Measurements from ENCODE around the gene INHBA.

Gene INHBA

GRCh38 chr7:41689815-41690214 is 13.1 kb downstream of the INHBA start:
- DNase-seq (ENCODE audit: extremely low read depth in 1 of 2, low read depth in 1 of 2) = no peak

- DNase-seq (ENCODE audit: extremely low read depth in 1 of 2, low read depth in 1 of 2) = no peak
Measured at GRCh38 chr7:41688906-41689305, 14.0 kb downstream of the INHBA start.

- no peak for DNase-seq (ENCODE audit: extremely low read depth in 1 of 2, low read depth in 1 of 2)
Measured at GRCh38 chr7:41688012-41688625, 14.8 kb downstream of the INHBA start.

- no peak for DNase-seq (ENCODE audit: extremely low read depth in 1 of 2, low read depth in 1 of 2)
Measured at GRCh38 chr7:41685684-41686083, 17.2 kb downstream of the INHBA start.

- no peak for DNase-seq (ENCODE audit: extremely low read depth in 1 of 2, low read depth in 1 of 2)
Measured at GRCh38 chr7:41682422-41682821, 20.5 kb downstream of the INHBA start.

GRCh38 chr7:41679566-41679965 is 23.3 kb downstream of the INHBA start:
- no peak for DNase-seq (ENCODE audit: extremely low read depth in 1 of 2, low read depth in 1 of 2)

GRCh38 chr7:41674505-41675023 is 28.3 kb downstream of the INHBA start:
- DNase-seq (ENCODE audit: extremely low read depth in 1 of 2, low read depth in 1 of 2) = no peak

- DNase-seq (ENCODE audit: extremely low read depth in 1 of 2, low read depth in 1 of 2) = no peak
Measured at GRCh38 chr7:41661596-41661995, 41.3 kb downstream of the INHBA start.

GRCh38 chr7:41659539-41659938 is 43.4 kb downstream of the INHBA start:
- DNase-seq (ENCODE audit: extremely low read depth in 1 of 2, low read depth in 1 of 2) = no peak

GRCh38 chr7:41656366-41656765 is 46.5 kb downstream of the INHBA start:
- DNase-seq (ENCODE audit: extremely low read depth in 1 of 2, low read depth in 1 of 2) = no peak

- DNase-seq (ENCODE audit: extremely low read depth in 1 of 2, low read depth in 1 of 2) = no peak
Measured at GRCh38 chr7:41655426-41655825, 47.5 kb downstream of the INHBA start.

GRCh38 chr7:41652267-41652666 is 50.6 kb downstream of the INHBA start:
- no peak for DNase-seq (ENCODE audit: extremely low read depth in 1 of 2, low read depth in 1 of 2)

GRCh38 chr7:41648501-41648900 is 54.4 kb downstream of the INHBA start:
- no peak for DNase-seq (ENCODE audit: extremely low read depth in 1 of 2, low read depth in 1 of 2)

GRCh38 chr7:41643616-41644015 is 59.3 kb downstream of the INHBA start:
- no peak for DNase-seq (ENCODE audit: extremely low read depth in 1 of 2, low read depth in 1 of 2)

GRCh38 chr7:41641665-41642014 is 61.2 kb downstream of the INHBA start:
- DNase-seq (ENCODE audit: extremely low read depth in 1 of 2, low read depth in 1 of 2) = no peak

- DNase-seq (ENCODE audit: extremely low read depth in 1 of 2, low read depth in 1 of 2) = no peak
Measured at GRCh38 chr7:41641011-41641664, 61.8 kb downstream of the INHBA start.

- no peak for DNase-seq (ENCODE audit: extremely low read depth in 1 of 2, low read depth in 1 of 2)
Measured at GRCh38 chr7:41640487-41640886, 62.4 kb downstream of the INHBA start.

GRCh38 chr7:41637049-41637448 is 65.8 kb downstream of the INHBA start:
- DNase-seq (ENCODE audit: extremely low read depth in 1 of 2, low read depth in 1 of 2) = no peak

Measured in stimulated activated CD8-positive, alpha-beta memory T cell treated with anti-CD3 and anti-CD28 coated beads, Interleukin-7, amount 100 ng/mL, for 48 hours (primary cell).